H9 (cell line): Measurements from ENCODE around the gene CNOT9. TPM values are rescaled to one million over a fixed set of nuclear protein-coding genes. Genes with fewer than 3 reads are reported as not detected.

ENCODE experiments used
- DNase-seq: peaks from one replicate; pipeline ENCODE4 v3.0.0-alpha.2; 2017
- H2AFZ ChIP-seq: one replicate; pipeline ENCODE4 v1.6.1; 2013; ENCODE audit warnings: mild to moderate bottlenecking, low read length, control low read depth, moderate library complexity
- H2AK5ac ChIP-seq: 2 replicates; pipeline ENCODE4 v1.6.1; 2013; ENCODE audit warnings: low read length, control low read depth, mixed read lengths; ENCODE audit not compliant: insufficient read length
- H2BK120ac ChIP-seq: one replicate; pipeline ENCODE4 v1.6.1; 2013; ENCODE audit warnings: low read depth, mild to moderate bottlenecking, low read length, control low read depth, inconsistent platforms; ENCODE audit not compliant: poor library complexity, severe bottlenecking
- H2BK12ac ChIP-seq: 2 replicates; pipeline ENCODE4 v1.6.1; 2013; ENCODE audit warnings: low read length, control low read depth, mixed read lengths, low read depth; ENCODE audit not compliant: insufficient read length
- H2BK15ac ChIP-seq: 2 replicates; pipeline ENCODE4 v1.6.1; 2013; ENCODE audit warnings: low read depth, low read length, control low read depth
- H2BK20ac ChIP-seq: one replicate; pipeline ENCODE4 v1.6.1; 2013; ENCODE audit warnings: low read depth, mild to moderate bottlenecking, low read length, control low read depth, inconsistent platforms; ENCODE audit not compliant: poor library complexity, severe bottlenecking
- H2BK5ac ChIP-seq: 2 replicates; pipeline ENCODE4 v1.6.1; 2013; ENCODE audit warnings: low read length, control low read depth, mixed read lengths; ENCODE audit not compliant: insufficient read length
- H3K14ac ChIP-seq: 2 replicates; pipeline ENCODE4 v1.6.1; 2013; ENCODE audit warnings: low read length, control low read depth; ENCODE audit not compliant: insufficient read depth
- H3K18ac ChIP-seq: 2 replicates; pipeline ENCODE4 v1.6.1; 2013; ENCODE audit warnings: low read depth, mild to moderate bottlenecking, mixed read lengths, low read length, control low read depth; ENCODE audit not compliant: insufficient read length
- H3K23ac ChIP-seq: 2 replicates; pipeline ENCODE4 v1.6.1; 2013; ENCODE audit warnings: low read length, control low read depth, mixed read lengths, low read depth; ENCODE audit not compliant: insufficient read length
- H3K23me2 ChIP-seq: 2 replicates; pipeline ENCODE4 v1.6.1; 2013; ENCODE audit warnings: low read depth, mild to moderate bottlenecking, mixed read lengths, low read length, control low read depth; ENCODE audit not compliant: insufficient read length, poor library complexity, severe bottlenecking
- H3K27ac ChIP-seq: 2 replicates; pipeline ENCODE4 v1.5.1; 2013; ENCODE audit warnings: low read length, control low read depth, mixed read lengths, low read depth; ENCODE audit not compliant: insufficient read length
- H3K27me3 ChIP-seq: 2 replicates; pipeline ENCODE4 v1.6.1; 2013; ENCODE audit warnings: low read length, control low read depth, inconsistent platforms; ENCODE audit not compliant: insufficient read depth
- H3K4ac ChIP-seq: 2 replicates; pipeline ENCODE4 v1.6.1; 2013; ENCODE audit warnings: low read depth, mild to moderate bottlenecking, control low read depth, inconsistent platforms, low read length, moderate library complexity
- H3K4me1 ChIP-seq: 2 replicates; pipeline ENCODE4 v1.6.1; 2013; ENCODE audit warnings: low read length, control low read depth, inconsistent platforms; ENCODE audit not compliant: insufficient read depth
- H3K4me2 ChIP-seq: 2 replicates; pipeline ENCODE4 v1.6.1; 2013; ENCODE audit warnings: low read length, control low read depth, mixed read lengths; ENCODE audit not compliant: insufficient read length, insufficient read depth
- H3K56ac ChIP-seq: 2 replicates; pipeline ENCODE4 v1.6.1; 2013; ENCODE audit warnings: low read depth, mild to moderate bottlenecking, mixed read lengths, low read length, control low read depth; ENCODE audit not compliant: insufficient read length
- H3K79me1 ChIP-seq: 2 replicates; pipeline ENCODE4 v1.6.1; 2013; ENCODE audit warnings: low read depth, mild to moderate bottlenecking, moderate library complexity, low read length, control low read depth, inconsistent platforms; ENCODE audit not compliant: insufficient read depth, poor library complexity, severe bottlenecking
- H3K79me2 ChIP-seq: 2 replicates; pipeline ENCODE4 v1.6.1; 2013; ENCODE audit warnings: low read length, control low read depth, inconsistent platforms; ENCODE audit not compliant: insufficient read depth
- H3K9ac ChIP-seq: 2 replicates; pipeline ENCODE4 v1.6.1; 2013; ENCODE audit warnings: low read length, control low read depth, mixed read lengths; ENCODE audit not compliant: insufficient read length; ENCODE audit errors: extremely low read depth
- H3K9me3 ChIP-seq: one replicate; pipeline ENCODE4 v1.6.1; 2013; ENCODE audit warnings: low read depth, low read length, inconsistent platforms; ENCODE audit not compliant: control insufficient read depth
- H3T11ph ChIP-seq: one replicate; pipeline ENCODE4 v1.6.1; 2013; ENCODE audit warnings: mild to moderate bottlenecking, low read length, control low read depth, inconsistent platforms
- H4K20me1 ChIP-seq: one replicate; pipeline ENCODE4 v1.6.1; 2013; ENCODE audit not compliant: control insufficient read depth, insufficient read length, insufficient read depth
- H4K5ac ChIP-seq: 2 replicates; pipeline ENCODE4 v1.6.1; 2013; ENCODE audit warnings: low read depth, mild to moderate bottlenecking, mixed read lengths, low read length, control low read depth; ENCODE audit not compliant: insufficient read length
- H4K8ac ChIP-seq: replicated peaks from 2 replicates; pipeline ENCODE4 v1.6.1; 2013; ENCODE audit warnings: low read length, control low read depth, mixed read lengths, low read depth; ENCODE audit not compliant: insufficient read length
- H4K91ac ChIP-seq: 2 replicates; pipeline ENCODE4 v1.6.1; 2013; ENCODE audit warnings: low read depth, mild to moderate bottlenecking, moderate library complexity, mixed read lengths, low read length, control low read depth; ENCODE audit not compliant: insufficient read length
- H3K27ac Mint-ChIP-seq, 3 experiments: 2 replicates in 2 of 3; 3 replicates in 1 of 3; pipeline ENCODE4 v1.8.0; 2020 to 2021; ENCODE audit warnings: mixed read lengths in 3 of 3, mild to moderate bottlenecking in 1 of 3, moderate library complexity in 1 of 3
- H3K27me3 Mint-ChIP-seq: 2 replicates; pipeline ENCODE4 v1.8.0; 2021; ENCODE audit warnings: low read depth, mild to moderate bottlenecking, moderate library complexity, mixed read lengths
- H3K36me3 Mint-ChIP-seq, 3 experiments: 2 replicates in 2 of 3; 3 replicates in 1 of 3; pipeline ENCODE4 v1.8.0; 2020 to 2021; ENCODE audit warnings: low read depth in 3 of 3, mixed read lengths in 3 of 3; ENCODE audit not compliant: insufficient read depth in 1 of 3
- H3K4me1 Mint-ChIP-seq, 2 experiments: 2 replicates each; pipeline ENCODE4 v1.8.0; 2020; ENCODE audit warnings: mixed read lengths in 2 of 2
- H3K4me3 Mint-ChIP-seq, 2 experiments: 2 replicates in 1 of 2; 3 replicates in 1 of 2; pipeline ENCODE4 v1.8.0; 2020 to 2021; ENCODE audit warnings: mild to moderate bottlenecking in 2 of 2, mixed read lengths in 2 of 2, moderate library complexity in 1 of 2
- H3K9me3 Mint-ChIP-seq, 2 experiments: 2 replicates in 1 of 2; 3 replicates in 1 of 2; pipeline ENCODE4 v1.8.0; 2020; ENCODE audit warnings: mild to moderate bottlenecking in 2 of 2, mixed read lengths in 2 of 2, moderate library complexity in 1 of 2
- CTCF ChIP-seq: fragments of 200-600 bp; sonication (generic); conservative IDR thresholded peaks from 3 replicates; pipeline ENCODE4 v1.8.0; 2021; ENCODE audit warnings: antibody characterized with exemption, mild to moderate bottlenecking
- WGBS: extraction: QIAGEN DNeasy Blood & Tissue Kit; methylation state at CpG from one replicate; pipeline ENCODE4 v1.1.7; 2013; ENCODE audit warnings: missing lambda C conversion rate, low lambda C conversion rate, mixed read lengths; ENCODE audit not compliant: insufficient read length; ENCODE audit errors: extremely low coverage; 5-methylcytosine and 5-hydroxymethylcytosine counted together
- total RNA-seq: library from RNA; stranded (reverse); gene quantifications from 2 replicates; pipeline ENCODE4 v1.2.1, GENCODE V29; 2021

Gene CNOT9
- total RNA-seq, 1 experiment from 2014 or later: 91.2 TPM

DNA sequence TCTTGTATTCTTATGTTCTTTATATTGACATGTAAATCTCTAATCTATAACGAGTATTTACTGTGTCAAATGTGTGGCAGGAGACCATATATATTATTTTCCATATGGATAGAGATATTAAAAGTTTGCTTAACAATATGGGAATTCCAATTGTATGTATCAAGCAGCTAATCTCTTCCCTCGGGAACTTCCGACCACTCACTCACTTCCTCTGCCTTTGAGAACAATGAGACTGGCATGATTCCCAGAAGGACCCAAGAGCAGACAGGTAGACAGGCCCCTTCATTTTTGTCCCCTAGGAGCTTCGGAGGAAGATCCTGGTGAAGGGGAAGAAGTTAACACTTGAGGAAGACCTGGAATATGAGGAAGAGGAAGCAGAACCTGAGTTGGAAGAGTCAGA, 63.2 kb downstream of the CNOT9 start:
- no peak overlapping the region for H3K9ac ChIP-seq
- H4K91ac ChIP-seq: no peak overlapping the region
- H3K27me3 Mint-ChIP-seq: peaks cover 2% of the 10 kb centered on the region
- no peaks in the 10 kb centered on the region for H3K79me2 ChIP-seq
- H2AK5ac ChIP-seq: no peak overlapping the region
- no peak overlapping the region for H4K8ac ChIP-seq
- H3K4me1 Mint-ChIP-seq: no peaks in the 10 kb centered on the region
- H3K23ac ChIP-seq: no peak overlapping the region
- no peak overlapping the region for H4K5ac ChIP-seq
- H2BK5ac ChIP-seq: no peak overlapping the region
- no CpG with 5 or more reads among the region's 4 CpGs for WGBS
- H2BK120ac ChIP-seq: no peak overlapping the region
- H3K9me3 ChIP-seq: no peaks in the 10 kb centered on the region
- H3K14ac ChIP-seq: no peak overlapping the region
- H3K36me3 Mint-ChIP-seq: peaks cover 8 to 28% (median 23%) of the 10 kb centered on the region in 3 experiments; a peak in 5 of 7 replicates
- H3K56ac ChIP-seq: no peak overlapping the region
- H3T11ph ChIP-seq: no peak overlapping the region
- no peak overlapping the region for H2BK12ac ChIP-seq
- H4K20me1 ChIP-seq: no peaks in the 10 kb centered on the region
- H3K23me2 ChIP-seq: no peaks in the 10 kb centered on the region
- no peak overlapping the region for H3K27ac ChIP-seq
- H3K4me1 ChIP-seq: no peaks in the 10 kb centered on the region
- no peak for DNase-seq
- no peak overlapping the region for H3K4me3 Mint-ChIP-seq
- no peak overlapping the region for H2BK20ac ChIP-seq
- no peaks in the 10 kb centered on the region for H3K27me3 ChIP-seq
- no peaks in the 10 kb centered on the region for H3K79me1 ChIP-seq
- H3K27ac Mint-ChIP-seq: no peak overlapping the region; a peak in 1 of 7 replicates
- no peak overlapping the region for H3K4me2 ChIP-seq
- H3K9me3 Mint-ChIP-seq: no peaks in the 10 kb centered on the region; a peak in 1 of 5 replicates
- H2AFZ ChIP-seq: no peak overlapping the region
- H3K18ac ChIP-seq: no peak overlapping the region
- TF ChIP-seq CTCF: no peak
- H3K4ac ChIP-seq: no peak overlapping the region
- no peak overlapping the region for H2BK15ac ChIP-seq
